Panc1 (cell line): ENCODE data around the gene TENT5C.

ENCODE experiments used
- POLR2AphosphoS5 ChIP-seq: IDR thresholded peaks from 2 replicates; pipeline ENCODE4 v1.6.1; 2012; ENCODE audit warnings: mild to moderate bottlenecking, low read depth, low read length, moderate library complexity
- SIN3A ChIP-seq: IDR thresholded peaks from 2 replicates; pipeline ENCODE4 v1.6.1; 2012; ENCODE audit warnings: low read depth, mild to moderate bottlenecking, low read length, moderate library complexity, borderline replicate concordance; ENCODE audit not compliant: insufficient read depth
- TCF7L2 ChIP-seq: IDR thresholded peaks from 2 replicates; pipeline ENCODE4 v1.6.1; 2011; ENCODE audit warnings: mild to moderate bottlenecking, low read depth, low read length, inconsistent platforms
- TF ChIP-seq, protein P1 (sequence below): fragments of 450-650 bp; IDR thresholded peaks from 2 replicates; pipeline ENCODE4 v1.5.1; 2017; ENCODE audit warnings: mild to moderate bottlenecking
- TF ChIP-seq, protein P2 (sequence below), 2 experiments: IDR thresholded peaks; 2 replicates each; pipeline ENCODE4 v1.6.1; 2011 to 2012; ENCODE audit warnings: low read depth in 2 of 2, control low read depth in 1 of 2, low read length in 1 of 2, mild to moderate bottlenecking in 1 of 2, moderate library complexity in 1 of 2; ENCODE audit not compliant: insufficient read depth in 1 of 2

DNA sequence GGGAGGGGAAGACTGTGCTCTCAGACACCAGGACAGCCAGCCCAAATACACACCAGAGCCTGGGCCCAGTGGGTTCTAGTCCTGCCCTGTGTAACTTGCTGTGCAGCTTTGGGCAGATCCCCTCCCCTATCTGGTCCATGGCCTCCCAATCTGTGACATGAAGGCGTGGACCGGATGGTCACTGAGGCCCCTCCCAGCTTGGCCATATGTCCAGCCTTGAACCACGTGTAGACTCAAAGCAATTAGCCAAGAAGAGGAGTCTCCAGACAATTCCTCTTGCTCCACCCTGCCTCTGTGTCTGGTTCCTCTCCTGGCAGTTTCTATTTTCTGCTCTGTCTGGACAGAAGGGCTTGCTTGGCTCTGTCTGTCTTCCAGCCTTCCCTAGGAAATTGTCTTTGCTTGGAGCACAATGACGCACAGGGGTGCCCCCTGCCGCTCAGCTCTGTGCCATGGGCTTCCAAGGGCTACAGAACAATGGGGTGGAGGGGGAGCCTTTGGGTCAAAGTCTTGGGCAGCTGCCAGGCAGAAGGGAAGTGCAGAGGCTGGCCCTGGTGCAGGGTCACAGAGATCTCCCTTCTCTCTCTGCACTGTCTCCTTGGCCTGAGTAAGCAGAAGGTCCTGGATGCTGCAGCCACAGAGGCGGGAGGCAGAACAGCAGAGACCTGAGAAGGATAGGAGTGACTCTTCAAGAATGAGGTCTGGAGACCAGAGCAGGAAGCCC, 66.1 kb downstream of the TENT5C start:
- TF ChIP-seq TCF7L2, result no peak
- TF ChIP-seq, protein P1, sequence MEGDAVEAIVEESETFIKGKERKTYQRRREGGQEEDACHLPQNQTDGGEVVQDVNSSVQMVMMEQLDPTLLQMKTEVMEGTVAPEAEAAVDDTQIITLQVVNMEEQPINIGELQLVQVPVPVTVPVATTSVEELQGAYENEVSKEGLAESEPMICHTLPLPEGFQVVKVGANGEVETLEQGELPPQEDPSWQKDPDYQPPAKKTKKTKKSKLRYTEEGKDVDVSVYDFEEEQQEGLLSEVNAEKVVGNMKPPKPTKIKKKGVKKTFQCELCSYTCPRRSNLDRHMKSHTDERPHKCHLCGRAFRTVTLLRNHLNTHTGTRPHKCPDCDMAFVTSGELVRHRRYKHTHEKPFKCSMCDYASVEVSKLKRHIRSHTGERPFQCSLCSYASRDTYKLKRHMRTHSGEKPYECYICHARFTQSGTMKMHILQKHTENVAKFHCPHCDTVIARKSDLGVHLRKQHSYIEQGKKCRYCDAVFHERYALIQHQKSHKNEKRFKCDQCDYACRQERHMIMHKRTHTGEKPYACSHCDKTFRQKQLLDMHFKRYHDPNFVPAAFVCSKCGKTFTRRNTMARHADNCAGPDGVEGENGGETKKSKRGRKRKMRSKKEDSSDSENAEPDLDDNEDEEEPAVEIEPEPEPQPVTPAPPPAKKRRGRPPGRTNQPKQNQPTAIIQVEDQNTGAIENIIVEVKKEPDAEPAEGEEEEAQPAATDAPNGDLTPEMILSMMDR, result peak; percentile 39; the same call in 1 of the 2 replicates
- TF ChIP-seq, protein P2, sequence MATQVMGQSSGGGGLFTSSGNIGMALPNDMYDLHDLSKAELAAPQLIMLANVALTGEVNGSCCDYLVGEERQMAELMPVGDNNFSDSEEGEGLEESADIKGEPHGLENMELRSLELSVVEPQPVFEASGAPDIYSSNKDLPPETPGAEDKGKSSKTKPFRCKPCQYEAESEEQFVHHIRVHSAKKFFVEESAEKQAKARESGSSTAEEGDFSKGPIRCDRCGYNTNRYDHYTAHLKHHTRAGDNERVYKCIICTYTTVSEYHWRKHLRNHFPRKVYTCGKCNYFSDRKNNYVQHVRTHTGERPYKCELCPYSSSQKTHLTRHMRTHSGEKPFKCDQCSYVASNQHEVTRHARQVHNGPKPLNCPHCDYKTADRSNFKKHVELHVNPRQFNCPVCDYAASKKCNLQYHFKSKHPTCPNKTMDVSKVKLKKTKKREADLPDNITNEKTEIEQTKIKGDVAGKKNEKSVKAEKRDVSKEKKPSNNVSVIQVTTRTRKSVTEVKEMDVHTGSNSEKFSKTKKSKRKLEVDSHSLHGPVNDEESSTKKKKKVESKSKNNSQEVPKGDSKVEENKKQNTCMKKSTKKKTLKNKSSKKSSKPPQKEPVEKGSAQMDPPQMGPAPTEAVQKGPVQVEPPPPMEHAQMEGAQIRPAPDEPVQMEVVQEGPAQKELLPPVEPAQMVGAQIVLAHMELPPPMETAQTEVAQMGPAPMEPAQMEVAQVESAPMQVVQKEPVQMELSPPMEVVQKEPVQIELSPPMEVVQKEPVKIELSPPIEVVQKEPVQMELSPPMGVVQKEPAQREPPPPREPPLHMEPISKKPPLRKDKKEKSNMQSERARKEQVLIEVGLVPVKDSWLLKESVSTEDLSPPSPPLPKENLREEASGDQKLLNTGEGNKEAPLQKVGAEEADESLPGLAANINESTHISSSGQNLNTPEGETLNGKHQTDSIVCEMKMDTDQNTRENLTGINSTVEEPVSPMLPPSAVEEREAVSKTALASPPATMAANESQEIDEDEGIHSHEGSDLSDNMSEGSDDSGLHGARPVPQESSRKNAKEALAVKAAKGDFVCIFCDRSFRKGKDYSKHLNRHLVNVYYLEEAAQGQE (IDR thresholded peaks at IDR 0.05; ENCODE audit: insufficient read depth in 1 of 2, low read depth in 2 of 2, low read length in 1 of 2), result no peak
- no peak for TF ChIP-seq POLR2AphosphoS5
- TF ChIP-seq SIN3A, result no peak
